ENCODE results near the gene NSG1.
"Not testable (repeated sequence)": the region's sequence is repeated elsewhere in the genome, so short reads cannot be mapped to it uniquely, and the experiment has no call there.

Gene NSG1

DNA sequence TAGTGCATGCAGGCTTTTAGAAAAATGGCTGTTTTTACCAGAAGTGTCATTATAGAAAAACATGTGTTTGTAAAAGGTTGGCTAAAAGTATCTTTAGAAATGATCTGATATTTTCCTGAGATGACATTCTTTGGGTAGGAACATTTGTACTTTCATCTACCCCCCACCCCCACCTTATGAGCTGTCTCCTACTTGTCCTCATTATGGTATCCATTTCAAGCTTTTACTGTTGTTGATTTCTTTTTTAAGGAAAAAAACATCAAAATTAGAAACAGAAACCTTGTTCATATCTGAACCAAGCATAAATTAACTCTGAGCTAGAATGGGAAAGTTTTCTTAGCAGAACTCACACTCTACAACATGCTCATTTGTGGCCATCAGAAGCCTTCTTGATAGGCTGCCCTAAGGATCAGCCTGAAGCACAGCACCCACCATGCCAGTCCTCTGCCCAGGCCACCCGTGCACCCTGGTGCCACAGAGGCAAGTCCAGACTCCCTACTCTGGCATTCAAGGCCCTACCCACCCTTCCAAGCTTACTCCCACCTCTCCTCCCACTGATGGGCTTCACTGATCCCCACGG is 49.4 kb downstream of the NSG1 start:
- no peak for DNase-seq (ENCODE audit: low read depth)

DNA sequence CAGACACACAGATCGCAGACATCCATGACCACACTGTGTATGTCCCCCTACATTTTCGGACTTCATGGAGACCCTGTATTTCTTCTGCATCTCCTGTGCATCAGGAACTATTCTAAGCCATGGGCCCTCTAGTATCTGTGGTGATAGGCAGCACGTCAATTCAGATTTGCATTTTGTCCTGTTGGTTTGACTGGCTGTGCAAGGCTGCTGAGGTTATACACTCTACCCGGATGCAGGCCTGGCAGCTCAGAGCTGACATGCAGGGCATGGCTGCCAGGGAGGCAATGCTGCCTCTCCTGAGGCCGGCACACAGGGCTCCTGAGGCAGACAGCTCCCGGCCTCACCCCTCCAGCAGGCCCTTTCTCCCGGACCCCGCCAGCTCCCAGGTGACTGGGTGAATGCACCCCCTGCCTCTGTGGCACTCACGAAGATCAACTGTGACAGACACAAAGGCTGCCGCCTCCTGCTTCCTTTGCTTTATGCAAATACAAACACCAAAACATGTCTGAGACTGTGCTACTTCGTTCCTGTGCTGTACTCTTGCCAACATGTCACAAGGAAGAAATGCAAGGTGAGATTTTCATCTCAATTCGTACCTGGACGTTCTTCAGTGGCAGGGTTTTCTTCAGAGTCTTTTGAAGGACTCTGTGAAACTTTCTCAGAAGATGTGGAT is 51.0 kb downstream of the NSG1 start:
- no peak for DNase-seq (ENCODE audit: low read depth)

DNA sequence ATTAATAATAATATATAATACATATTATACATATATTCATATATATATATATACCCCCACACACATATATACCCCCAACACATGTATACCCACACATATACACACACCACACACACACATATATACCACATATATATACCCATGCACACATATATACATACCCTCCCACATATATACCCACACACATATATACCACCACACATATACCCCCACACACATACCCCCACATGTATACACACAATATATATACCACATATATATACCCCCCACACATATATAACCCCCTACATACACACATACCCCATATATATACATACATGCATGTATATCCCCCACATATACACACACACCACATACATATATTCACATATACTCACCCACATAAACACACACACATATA is 52.0 kb downstream of the NSG1 start:
- DNase-seq (ENCODE audit: low read depth): no peak

DNA sequence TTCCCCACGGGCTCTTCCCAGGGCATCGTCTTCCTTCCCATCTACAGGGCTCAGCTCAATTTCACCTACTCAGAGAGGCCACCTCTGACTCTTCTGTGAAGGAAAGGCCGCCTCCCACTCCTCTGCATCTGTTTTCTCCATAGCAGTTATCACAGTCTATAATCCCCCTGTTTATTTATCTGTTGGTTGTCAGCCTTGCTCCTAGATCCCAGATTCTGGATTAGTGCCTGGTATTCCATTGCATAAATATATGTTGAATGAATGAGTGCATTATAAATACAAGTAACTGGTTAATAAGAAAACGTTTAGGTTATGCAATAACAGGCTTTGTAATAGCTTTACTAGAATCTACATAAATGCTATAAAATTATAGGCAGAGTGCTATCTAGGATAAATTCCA is 52.9 kb downstream of the NSG1 start:
- no peak for DNase-seq (ENCODE audit: low read depth)

DNA sequence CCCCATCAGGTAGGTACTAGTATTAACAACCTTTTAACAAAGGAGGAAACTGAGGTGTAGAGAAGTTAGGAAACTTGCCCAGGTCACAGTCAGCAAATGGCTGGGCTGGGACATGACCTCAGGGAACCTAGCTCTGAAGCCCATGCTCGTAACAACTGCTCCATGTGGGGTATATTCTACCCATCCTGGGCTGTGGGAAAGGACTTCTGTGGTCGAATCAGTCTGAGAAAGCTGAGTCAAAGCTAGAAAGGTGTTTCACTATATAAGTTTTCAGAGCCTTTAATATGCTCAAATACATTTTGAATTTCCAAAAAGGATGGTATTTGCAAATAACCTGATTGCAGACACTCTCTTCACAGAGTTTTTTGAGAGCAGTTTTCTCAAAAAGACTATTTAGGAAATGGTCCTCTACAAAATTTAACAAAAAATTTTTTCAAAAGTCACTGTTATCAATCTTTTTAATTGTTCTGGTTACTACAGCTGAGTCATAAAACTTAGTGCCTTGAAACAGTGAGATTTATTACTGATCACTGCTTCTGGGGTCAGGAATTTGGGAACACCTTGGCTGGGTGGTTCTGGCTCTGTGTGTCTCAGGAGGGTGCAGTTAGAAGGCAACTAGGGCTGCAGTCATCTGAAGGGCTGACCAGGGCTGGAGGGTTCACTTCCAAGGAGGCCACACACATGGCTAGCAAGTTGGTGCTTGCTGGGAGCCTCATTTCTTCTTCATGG is 53.6 kb downstream of the NSG1 start:
- DNase-seq (ENCODE audit: low read depth): no peak

DNA sequence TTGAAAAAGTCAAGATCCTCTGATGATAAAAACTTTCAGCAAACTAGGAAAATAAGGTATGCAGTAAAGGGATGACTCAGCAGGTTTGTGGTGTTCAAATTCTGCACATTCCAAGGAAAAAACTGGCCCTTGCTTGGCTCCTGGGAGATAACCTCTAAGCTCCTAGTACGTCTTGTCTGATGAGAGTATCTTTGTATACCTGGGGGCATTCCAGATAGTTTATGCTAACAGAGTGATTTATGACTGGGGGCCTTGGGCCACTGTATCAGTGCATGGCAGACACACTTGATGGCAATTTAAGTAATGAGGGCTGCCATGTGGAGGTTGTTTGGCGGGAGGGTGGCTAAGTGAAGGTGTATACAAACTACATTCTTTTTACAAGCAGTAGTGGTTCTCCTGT is 56.9 kb downstream of the NSG1 start:
- DNase-seq (ENCODE audit: low read depth): no peak

DNA sequence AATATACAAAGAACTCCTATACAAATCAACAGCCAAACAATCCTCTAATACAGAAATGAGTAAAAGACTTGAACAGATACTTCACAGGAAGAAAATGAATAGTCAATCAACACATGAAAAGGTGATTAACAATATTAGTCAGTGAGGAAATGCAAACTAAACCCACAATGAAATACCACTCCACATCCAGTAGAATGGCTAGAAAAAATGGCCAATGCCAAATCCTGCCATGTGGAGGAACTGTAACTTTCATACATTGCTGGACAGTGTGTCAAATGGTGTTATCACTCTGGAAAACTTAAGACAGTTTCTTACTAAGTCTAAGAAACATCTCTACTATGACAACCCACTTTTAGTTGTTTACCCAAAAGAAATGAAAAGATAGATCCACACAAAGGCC is 59.5 kb downstream of the NSG1 start:
- DNase-seq (ENCODE audit: low read depth): no peak

DNA sequence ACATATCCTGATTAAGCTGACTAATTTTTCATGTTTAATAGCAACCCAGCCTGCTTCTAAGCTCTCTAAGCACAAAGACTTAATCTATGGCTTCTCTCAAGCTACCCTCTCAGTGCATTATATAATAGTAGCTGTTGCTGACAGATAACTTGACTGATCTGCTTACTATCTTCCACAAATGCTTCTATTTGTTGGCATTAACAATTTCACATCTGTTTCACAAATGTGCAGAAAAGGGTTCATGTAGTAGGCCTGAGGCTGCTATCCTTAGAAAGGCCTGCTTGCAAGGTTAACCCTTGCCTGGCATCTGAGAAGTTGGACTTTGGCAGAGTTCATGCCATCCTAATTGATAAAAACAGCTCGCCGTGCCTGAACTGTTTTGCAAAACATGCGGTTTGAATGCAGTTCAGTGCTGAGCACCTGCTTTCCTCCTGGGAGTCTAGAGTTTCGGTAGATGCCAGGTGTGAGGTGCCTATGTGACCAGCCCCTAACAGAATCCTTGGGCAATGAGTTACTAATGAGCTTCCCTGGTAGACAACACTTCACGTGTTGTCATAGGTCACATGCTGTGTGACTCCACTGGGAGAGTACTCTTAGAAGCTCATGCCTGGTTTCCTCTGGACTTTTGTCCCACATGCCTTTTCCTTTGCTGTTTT is 68.4 kb downstream of the NSG1 start:
- DNase-seq (ENCODE audit: low read depth): no peak

DNA sequence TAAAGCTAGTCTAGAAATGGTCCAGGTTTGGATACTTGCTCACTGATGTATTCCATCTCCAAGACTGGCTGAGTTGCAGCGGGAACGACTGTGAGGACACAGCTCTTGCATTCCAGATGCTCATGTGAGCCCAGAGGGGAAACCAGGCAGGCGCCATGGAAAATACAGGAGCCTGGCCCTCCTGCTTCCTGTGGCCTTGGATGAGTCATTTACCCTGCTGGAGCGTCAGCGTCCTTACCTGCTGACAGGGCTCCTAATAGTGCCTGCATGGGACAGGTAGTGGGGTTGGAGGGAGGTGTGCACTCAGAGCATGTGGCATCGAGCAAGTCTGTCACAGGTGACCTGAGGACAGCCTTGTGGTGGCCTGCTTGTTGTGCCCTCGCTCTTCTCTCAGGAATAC is 69.4 kb downstream of the NSG1 start:
- no peak for DNase-seq (ENCODE audit: low read depth)

DNA sequence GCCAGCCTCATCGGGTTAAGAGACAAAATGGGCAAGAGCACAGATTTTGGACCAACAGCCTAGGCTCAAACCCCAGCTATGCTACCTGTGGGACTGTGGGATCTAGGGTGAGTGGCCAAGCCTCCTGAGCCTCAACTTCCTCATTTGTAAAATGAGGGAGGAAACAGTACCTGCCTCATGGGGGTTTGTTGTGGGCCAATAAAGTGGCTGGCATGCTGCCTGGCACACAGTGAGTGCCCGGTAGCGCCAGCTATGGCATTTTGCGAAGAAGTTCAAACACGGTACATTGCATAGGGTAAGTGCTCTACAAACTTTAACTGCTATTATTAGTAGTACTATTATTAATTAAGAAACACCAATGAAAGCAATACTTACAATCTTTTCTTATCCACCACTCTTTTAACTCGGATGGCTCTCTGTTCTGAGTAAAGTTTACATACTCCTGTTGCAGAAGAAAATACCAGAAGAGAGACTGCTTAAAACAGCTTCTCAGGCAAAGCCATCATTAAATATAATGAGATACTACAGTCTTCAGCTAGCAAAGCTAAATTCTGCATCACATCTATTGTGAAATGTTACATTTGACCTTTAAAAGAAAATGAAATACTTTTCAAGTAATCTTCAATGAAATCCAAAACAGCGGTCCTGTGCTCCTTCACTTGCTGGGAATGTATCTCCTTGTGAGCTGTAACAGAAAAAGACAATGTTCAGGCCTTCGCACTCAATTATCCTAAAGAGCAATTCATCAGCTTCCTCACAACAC is 70.1 kb downstream of the NSG1 start:
- DNase-seq (ENCODE audit: low read depth): no peak

DNA sequence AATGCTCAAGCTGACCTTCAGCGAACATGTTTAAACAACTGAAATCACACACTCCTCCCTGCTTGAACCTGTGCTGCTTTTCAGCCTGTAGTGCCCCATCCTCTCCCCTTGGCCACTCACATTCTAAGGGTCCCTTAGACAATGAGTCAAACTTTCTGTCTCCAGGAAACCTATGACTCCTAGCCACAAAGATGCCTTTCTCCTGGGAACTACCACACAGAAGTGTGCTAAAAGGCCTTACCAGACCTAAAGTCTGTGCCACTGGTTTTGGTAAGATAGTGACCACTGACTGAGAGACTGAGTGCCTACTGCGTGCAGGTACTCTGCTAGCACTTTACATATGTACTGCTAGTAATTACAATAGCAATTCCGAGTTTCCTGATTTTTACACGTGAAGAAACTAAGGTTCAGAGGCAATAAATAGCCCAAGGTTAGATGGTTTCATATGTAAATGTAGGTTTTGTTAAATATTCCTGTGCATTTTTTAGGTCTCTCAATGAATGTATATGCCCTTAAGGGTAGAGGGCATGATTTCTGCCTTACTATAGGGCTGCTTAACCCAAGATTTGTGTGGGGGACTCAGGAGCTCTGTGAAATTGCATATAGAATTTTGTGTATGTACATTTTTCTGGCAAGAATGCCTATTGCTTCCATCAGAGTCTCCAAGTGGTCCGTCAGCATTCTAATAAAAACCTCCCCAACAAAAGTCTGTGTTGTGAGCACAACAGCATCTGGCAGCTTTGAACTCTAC is 71.1 kb downstream of the NSG1 start:
- DNase-seq (ENCODE audit: low read depth): no peak

DNA sequence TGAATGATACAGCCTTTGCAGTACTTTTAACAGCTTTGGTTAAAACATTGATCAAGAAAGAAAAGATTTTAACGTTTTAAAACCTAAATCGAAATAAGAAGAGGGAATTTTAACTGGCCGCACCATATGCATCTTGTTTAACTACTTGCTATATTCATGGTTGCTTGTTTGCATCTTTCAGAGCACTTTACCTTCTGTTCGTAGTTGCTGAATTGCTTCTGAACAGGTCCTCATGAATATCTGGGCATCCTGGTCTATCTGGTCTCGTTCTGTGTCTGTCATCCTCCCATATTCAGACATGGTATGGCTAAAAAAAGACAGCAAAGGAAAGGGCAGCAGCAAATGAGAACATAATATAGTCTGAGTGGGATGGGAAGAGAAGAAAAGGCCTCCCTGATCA is 72.3 kb downstream of the NSG1 start:
- DNase-seq (ENCODE audit: low read depth): no peak

DNA sequence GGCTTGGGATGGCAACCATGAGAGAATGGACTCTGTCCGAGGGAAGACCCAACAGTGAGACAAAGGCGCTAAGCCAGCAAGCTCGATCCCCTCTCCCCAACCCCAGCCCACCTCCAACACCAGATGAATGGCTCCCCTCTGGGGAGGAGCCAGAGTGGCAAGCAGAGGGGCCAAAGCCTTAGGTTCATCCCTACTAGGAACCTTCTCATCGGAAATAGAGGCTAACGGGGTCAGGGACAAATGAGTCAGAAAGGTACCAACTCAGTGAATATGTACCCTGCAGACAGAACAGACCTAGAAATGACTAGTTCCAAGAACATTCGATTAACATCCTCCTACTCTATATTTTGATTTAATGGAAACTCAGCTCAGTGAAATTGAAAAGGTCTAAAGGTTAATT is 73.9 kb downstream of the NSG1 start:
- no peak for DNase-seq (ENCODE audit: low read depth)

DNA sequence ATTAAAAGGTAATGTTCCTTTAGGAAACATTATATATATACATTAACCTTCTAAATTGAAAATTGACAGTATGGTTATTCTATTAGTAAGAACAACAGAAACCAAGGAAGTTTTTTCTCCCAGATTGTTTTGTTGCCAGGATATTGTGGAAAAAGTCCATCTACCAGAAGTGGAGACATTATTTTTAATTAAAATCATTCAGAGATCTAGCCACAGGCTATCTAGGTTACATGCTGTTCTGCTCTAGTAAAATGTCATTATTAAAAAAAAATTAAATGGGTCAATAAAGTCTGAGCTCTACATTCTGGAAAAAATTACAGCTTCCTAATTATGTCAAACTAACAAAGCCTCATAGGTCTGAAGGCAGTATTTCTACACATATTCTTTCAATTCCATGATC is 74.3 kb downstream of the NSG1 start:
- DNase-seq (ENCODE audit: low read depth): no peak

DNA sequence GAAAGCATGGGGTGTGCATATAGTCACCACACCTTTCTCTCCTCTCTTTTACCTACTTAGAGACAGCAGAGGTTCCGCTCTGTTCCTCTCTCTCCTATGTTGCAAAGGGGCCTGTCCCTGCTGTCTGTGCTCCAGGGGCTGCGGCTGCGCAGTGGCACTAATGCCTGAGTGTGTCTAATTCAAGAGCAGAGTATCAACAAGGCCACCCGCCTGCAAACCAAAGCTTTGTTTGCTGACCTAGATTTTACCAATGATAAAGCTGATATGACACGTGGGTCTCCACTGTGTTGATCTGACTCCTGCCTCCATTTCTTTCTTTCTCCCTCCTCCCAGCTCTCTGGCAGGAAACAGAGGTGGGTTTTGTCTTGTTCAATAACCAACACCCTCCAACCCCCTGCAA is 74.9 kb downstream of the NSG1 start:
- no peak for DNase-seq (ENCODE audit: low read depth)

DNA sequence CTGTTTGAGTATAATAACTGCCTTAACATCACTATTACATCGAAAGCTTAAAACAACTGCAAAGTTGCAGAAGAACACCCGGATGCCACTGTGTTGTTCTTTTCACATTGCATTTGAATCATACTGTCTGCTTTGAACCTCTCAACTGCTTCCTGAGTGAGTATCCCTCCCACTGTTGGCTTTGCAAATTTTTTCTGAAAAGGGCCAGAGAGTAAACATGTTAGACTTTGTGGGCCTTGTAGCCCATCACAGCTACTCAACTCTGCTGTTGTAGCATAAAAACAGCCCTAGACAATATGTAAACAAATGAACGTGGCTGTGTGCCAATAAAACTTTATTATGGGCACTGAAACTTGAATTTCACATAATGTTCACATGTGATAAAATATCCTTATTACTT is 76.1 kb downstream of the NSG1 start:
- DNase-seq (ENCODE audit: low read depth): no peak

DNA sequence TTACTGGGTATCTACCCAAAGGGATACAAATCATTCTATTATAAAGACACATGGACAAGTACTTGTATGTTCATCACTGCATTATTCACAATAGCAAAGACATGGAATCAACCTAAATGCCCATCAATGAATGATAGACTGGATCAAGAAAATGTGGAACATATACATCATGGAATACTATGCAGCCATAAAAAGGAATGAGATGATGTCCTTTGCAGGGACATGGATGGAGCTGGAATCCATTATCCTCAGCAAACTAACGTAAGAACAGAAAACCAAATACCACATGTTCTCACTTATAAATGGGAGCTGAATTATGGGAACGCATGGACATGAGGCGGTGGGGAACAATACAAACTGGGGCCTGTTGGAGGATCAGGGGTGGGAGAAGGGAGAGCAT is 78.3 kb downstream of the NSG1 start:
- not testable (repeated sequence) for DNase-seq (ENCODE audit: low read depth)
